ENCODE measurements around the gene TMTC1. TPM values are rescaled to one million over a fixed set of nuclear protein-coding genes. Genes with fewer than 3 reads are reported as not detected.

The TMTC1 gene
- total and polyA plus RNA-seq, 9 of the 15 experiments (the other 6 are each of a cell fraction or from before 2014, with no cell fraction given) = under 0.01 to 0.18 (median 0.06) TPM; not detected in 2

DNA sequence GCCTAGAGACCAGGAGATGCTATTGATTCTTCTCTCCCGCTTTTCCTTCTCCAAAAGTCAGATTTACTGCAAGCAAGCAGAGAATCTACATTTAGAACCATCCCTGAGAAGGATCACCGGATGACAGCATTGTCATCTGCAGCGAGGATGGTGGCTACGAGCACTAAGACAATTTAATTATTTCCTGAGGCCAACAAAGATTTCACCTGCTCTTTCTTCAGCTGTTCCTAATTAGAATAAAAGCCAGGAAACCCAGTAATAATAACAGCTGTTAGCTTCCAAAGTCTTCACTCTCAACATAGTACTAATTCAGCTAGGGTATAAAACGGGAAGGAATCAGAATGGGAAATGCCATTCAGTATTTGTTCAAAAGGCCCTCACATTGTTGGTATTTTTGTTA is 53.3 kb downstream of the TMTC1 start:
- H3K27me3 ChIP-seq (ENCODE audit: control insufficient read depth in 2 of 2, insufficient read depth in 2 of 2, low read length in 2 of 2) = peaks cover 0 to 4% of the 10 kb centered on the region in 2 experiments; a peak in 1 of 5 replicates
- WGBS (ENCODE audit: insufficient coverage, low coverage, missing lambda C conversion rate) = 0% methylated on average over 5 of the region's 5 CpGs
- H3K9ac ChIP-seq (ENCODE audit: insufficient read depth in 1 of 2, low read depth in 2 of 2, low read length in 2 of 2) = no peak overlapping the region
- intact Hi-C loops (cut with micrococcal nuclease) = no loop called here
- FAIRE-seq (no peak), ATAC-seq (no peak), DNase-seq (ENCODE audit: extremely low read depth in 1 of 4, low spot score in 3 of 4) (no peak)
- H3K4me3 ChIP-seq = no peak overlapping the region
- no peak overlapping the region for H3K4me2 ChIP-seq (ENCODE audit: insufficient read depth, low read length)
- in situ Hi-C loops (cut with MboI) = no loop called here
- H4K20me1 ChIP-seq (replicated peaks; ENCODE audit: control insufficient read depth, insufficient read depth, low read length) = no peaks in the 10 kb centered on the region
- H3K9me3 ChIP-seq (replicated peaks; ENCODE audit: control insufficient read depth, insufficient read depth, low read depth, low read length) = no peaks in the 10 kb centered on the region
- H3K36me3 ChIP-seq (ENCODE audit: control insufficient read depth, insufficient read depth, low read length) = no peaks in the 10 kb centered on the region
- no TSS peak for BruUV-seq (replicated peaks)
- H3K27ac ChIP-seq (ENCODE audit: extremely low read depth, low read depth, low read length) = no peak overlapping the region
- no peaks in the 10 kb centered on the region for H3K9me1 ChIP-seq (ENCODE audit: control insufficient read depth, insufficient read depth, low read length)
- H2AFZ ChIP-seq (ENCODE audit: low read depth, low read length) = no peak overlapping the region
- ChIA-PET POLR2A (no interaction called here), CTCF (ENCODE audit: low intra/inter-chr PET ratio) (no interaction called here)
- no peaks in the 10 kb centered on the region for H3K4me1 ChIP-seq (replicated peaks in 1 of 2; ENCODE audit: control insufficient read depth in 2 of 2, insufficient read depth in 2 of 2, low read length in 2 of 2)
- no peaks in the 10 kb centered on the region for H3K79me2 ChIP-seq (ENCODE audit: control insufficient read depth, insufficient read depth, low read length)
- TF ChIP-seq SAFB2 (IDR thresholded peaks at IDR 0.05; ENCODE audit: borderline replicate concordance, low read depth, low read length, severe bottlenecking) (no peak), BRD9 (IDR thresholded peaks at IDR 0.05; ENCODE audit: low read depth, partially characterized antibody) (no peak), ZNF668 (CRISPR knock-in tag; IDR thresholded peaks at IDR 0.05) (no peak), KAT7 (CRISPR knock-in tag; IDR thresholded peaks at IDR 0.05; ENCODE audit: borderline replicate concordance) (no peak), ZNF140 (CRISPR knock-in tag; IDR thresholded peaks at IDR 0.05) (no peak), NCOA2 (IDR thresholded peaks at IDR 0.05; ENCODE audit: partially characterized antibody in 2 of 2) (no peak), SMARCB1 (IDR thresholded peaks at IDR 0.05; ENCODE audit: insufficient read length, low read depth) (no peak), ZNF717 (CRISPR knock-in tag; IDR thresholded peaks at IDR 0.05) (no peak)
- TF ChIP-seq, protein P1, sequence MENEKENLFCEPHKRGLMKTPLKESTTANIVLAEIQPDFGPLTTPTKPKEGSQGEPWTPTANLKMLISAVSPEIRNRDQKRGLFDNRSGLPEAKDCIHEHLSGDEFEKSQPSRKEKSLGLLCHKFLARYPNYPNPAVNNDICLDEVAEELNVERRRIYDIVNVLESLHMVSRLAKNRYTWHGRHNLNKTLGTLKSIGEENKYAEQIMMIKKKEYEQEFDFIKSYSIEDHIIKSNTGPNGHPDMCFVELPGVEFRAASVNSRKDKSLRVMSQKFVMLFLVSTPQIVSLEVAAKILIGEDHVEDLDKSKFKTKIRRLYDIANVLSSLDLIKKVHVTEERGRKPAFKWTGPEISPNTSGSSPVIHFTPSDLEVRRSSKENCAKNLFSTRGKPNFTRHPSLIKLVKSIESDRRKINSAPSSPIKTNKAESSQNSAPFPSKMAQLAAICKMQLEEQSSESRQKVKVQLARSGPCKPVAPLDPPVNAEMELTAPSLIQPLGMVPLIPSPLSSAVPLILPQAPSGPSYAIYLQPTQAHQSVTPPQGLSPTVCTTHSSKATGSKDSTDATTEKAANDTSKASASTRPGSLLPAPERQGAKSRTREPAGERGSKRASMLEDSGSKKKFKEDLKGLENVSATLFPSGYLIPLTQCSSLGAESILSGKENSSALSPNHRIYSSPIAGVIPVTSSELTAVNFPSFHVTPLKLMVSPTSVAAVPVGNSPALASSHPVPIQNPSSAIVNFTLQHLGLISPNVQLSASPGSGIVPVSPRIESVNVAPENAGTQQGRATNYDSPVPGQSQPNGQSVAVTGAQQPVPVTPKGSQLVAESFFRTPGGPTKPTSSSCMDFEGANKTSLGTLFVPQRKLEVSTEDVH (IDR thresholded peaks at IDR 0.05; ENCODE audit: low read depth, partially characterized antibody) = no peak
- TF ChIP-seq, protein P2, sequence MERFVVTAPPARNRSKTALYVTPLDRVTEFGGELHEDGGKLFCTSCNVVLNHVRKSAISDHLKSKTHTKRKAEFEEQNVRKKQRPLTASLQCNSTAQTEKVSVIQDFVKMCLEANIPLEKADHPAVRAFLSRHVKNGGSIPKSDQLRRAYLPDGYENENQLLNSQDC (CRISPR knock-in tag; IDR thresholded peaks at IDR 0.05) = no peak

Measured in K562 (cell line).